Activated T-cell treated with anti-CD3 and anti-CD28 coated beads, Interleukin-2, amount 50 U/mL, for 48 hours (primary cell): ENCODE data around the gene TSPAN9.

Experiments
- DNase-seq, 2 experiments: peaks; one replicate each; pipeline ENCODE4 v3.0.0-alpha.2; 2020

The TSPAN9 gene, protein sequence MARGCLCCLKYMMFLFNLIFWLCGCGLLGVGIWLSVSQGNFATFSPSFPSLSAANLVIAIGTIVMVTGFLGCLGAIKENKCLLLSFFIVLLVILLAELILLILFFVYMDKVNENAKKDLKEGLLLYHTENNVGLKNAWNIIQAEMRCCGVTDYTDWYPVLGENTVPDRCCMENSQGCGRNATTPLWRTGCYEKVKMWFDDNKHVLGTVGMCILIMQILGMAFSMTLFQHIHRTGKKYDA

DNA sequence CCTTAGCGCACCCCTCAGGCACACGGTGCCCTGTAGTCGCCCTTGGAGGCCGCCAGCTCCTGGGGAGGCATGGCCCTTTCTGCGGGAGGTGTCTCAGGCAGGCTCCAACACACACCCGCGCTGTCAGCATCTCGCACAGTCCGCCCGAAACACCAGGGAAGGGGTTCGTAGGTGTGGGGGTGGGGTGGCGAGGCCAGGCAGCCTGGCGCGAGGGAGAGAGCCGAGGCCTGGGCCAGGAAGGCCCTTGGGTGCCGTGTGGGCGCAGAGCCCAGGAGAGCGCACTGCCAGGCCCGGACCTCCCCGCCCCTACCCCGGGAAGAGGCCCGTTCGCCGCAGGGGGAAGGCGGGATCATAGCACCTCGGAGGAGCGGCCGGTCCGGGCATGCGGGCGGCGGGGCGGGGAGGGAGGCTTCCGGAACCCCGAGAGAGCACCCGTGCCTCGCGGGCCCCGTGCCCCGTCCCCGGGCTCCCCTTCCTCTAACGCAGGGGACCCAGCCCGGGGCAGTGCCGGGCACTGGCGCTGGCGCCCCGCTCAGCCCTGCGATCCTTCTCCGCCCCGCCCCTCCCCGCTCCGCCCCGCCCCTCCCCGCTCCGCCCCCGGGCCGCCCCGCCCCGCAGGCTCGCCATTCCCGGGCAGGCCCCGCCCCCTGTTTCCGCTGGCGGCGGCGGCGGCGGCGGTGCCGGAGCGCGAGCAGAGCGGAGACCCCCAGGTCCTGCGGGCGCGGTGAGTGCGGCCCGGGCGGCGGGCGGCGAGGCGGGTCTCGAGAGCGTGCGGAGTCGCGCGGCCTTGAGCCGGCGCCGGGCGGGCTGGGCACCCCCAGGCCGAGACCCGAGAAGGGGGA is at the start of gene TSPAN9:
Gene TSPAN9 (plus strand): TSS at position 650 of the 842 bp plus-strand sequence. CDS start 123,815 bp downstream, outside the sequence.
- DNase-seq = peak; percentile 68 to 79

DNA sequence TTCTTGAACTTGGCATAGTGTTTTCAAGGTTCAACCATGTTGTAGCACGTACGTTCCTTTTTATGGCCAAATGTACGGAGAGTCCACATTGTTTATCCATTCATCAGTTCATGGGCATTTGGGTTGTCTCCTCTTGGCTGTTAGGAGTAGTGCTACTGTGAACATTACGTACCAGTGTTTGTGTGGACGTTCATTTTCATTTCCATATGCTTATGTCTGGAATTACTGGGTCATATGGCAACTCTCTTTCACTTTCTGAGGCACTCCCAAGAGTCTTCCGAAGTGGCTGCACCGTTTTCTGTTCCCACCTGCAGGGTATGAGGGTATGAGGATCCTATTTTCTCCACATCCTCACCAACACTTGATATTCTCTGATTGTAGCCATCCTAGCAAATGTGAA is 49.1 kb upstream of the TSPAN9 start:
- no peak for DNase-seq

DNA sequence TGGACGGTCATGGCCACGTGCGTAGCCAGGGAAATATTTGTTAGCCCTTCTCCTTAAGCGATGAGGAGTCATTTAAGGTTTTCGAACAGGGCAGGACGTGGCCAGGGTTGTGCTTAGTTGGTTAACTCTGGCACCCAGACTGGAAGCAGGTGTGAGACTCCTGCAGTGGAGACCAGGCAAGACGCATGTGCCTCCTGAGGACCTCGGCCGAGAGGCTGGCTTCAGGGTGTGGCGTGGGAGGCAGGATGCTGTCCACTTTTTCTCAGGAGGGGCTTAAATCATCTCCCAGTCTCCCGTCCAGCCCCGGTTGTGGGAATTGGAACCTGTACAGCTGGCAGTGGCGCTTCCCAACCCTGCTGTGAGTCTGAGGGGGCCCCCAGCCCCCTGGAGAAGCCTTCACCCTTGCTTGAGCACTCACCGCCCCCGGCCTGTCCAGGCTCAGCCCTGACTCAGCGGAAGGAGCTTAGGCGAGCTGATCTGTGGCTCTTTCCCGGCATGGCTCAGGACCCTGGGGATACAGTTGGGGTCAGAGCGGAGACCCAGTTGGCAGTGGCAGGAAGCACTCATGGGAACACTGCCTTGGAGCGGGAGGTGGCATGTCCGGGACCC is 46.3 kb upstream of the TSPAN9 start:
- no peak for DNase-seq

DNA sequence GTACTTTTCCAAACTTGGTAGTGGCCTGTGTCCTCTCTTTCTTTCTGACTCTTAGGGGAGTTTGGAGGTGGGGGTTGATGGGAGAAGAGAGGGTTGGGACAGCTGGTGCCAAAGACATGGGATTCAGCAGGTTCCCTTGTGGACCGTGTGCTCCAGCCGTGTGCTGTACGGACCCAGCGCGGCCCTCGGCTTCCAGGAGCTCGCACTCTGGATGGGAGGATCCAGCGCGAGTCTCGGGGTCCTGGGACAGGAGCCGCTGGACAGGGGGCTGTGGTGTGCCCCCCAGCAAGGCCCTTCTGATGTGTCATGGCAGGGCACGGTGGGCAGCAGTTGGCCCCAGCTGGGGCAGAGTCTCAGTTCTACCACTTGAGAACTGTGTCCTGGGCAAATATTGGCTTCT is 45.0 kb upstream of the TSPAN9 start:
- no peak for DNase-seq

DNA sequence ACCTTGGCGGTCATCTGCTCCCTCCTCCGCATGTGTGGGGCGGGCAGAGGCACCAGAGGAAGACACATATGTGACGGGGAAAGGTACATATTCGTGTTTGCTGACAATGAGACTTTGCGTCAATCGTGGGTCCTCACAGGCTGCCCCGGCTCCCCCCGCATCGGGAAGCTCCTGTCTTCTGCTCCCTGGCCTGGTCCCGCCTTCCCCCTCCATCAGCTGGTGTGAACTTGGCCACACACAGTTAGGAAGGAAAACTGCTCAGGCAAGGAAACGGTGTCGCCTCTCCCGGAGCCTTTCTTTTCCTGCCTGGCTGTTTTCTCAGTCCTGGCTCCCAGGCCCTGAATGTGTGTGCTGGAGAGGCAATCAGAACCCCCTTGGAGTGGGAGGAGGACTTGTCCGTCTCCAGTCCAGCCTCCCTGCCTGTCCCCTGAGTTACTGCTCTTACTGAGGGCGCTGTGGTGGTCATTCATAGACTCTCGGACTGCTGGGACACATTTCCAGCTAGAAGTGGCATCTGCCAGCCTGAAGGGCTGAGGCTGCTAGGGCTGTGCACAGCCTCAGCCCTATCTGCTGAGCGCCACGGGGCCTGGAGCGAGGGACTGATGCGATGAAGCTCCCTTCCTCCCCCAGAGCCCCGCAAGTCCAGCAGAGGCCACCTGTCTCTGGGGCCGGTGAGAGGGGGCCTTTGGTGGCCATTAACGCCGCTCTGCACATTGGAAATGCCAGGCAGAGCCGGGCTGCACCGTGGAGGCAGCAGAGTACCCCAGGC is 44.2 kb upstream of the TSPAN9 start:
- no peak for DNase-seq

DNA sequence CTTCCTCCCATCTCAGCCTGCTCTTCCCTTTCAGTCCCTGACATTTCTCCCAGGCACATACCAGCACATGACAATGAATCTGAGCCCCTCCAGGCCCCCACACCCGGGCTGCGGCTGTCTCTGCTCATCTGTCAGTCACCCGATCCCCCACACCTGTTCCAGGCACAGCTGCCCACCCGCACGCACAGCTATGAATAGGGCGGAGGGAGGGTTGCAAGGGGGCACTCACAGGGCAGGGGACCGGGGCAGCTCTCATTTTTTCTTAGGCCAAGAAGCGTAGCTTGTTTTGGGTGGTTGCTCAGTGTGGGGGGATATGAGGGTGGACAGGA is 43.7 kb upstream of the TSPAN9 start:
- no peak for DNase-seq

DNA sequence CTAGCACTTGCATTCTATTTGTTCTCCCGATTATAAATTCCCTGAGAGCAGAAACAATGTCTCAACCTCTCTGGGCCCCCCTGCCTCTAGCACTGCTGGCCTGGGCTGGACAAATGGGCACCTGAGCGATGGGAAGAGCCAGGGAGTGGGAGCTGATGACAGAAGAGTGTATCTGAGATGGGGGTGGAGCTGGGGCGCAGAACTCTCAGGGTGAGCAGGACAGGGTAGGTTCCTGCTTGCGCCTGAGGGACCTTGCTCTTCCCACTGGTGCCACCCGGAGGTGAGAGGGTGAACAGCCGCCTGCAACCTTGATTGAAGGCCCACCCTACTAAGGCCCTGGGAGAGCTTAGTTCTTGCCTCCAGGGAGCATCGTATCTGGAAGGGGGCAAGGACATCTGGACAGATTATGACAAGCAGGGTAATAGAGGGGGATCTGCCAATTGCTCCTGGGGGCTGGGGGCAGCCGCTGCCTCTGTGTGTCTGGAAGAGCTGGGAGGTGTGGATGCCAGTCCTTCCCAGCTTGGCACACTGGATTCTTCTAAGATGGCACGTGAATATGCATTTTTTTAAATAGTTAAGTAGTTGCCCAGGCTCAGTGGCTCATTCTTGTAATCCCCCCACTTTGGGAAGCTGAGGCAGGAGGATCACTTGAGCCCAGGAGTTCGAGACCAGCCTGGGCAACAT is 43.0 kb upstream of the TSPAN9 start:
- DNase-seq = peak; percentile 67 to 71

DNA sequence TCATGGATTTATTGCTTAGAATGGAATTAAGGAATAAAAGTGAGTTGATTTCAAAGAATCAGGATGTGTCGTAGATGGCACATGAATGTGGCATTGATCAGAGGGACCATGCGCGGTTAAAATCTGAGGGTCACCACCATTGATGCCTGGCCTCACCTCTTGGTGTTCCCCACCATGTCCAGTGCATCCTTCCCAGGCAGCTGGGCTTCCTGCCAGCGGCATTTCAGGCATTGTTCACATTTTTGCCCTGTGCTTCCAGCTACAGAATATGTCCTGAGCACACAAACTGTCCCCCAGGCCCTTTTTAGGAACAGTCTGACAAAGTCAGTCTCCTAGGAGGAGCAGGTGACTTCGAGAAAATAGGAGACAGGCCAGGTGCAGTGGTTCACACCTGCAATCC is 42.0 kb upstream of the TSPAN9 start:
- no peak for DNase-seq

DNA sequence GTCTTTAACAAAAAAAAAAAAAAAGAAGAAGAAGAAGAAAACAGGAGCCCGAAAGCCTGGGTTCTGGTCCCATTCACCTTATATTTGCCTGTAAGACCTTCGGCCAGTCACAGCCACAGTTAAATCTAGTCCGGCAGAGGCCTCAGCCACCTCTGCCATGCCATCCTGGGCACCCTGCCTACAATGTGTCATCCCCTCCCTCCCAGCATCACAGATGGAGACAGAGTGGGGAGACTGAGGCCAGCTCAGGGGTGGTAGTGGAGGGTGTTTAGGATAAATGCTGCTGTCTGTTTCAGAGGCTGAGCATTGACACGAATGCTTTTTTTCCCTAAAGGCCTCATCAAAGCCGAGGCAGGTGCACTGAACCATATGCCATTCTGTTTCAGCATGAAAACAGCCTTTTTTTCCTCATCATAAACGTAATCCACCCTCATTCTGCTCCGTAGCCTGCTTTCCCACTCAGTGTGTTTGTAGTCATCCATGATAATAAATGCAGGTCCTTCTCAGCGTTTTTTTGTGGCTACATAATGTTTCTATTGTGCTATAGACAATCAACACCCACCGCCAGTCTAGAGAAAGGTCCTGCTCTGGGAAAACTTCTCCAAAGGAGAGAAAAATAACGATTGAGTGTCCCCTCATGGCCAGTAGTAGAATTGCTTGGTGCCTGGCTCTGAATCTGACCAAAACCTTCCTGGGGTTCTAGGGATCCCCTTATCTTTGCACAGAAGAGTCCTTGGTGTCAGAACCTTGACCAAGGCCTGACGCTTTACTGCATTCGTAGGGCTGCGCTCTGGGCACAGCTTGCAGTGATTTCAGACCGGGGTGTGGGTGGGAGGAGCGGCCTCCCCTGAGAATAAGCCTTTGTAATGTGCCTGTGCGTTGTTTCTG is 41.1 kb upstream of the TSPAN9 start:
- DNase-seq = no peak

DNA sequence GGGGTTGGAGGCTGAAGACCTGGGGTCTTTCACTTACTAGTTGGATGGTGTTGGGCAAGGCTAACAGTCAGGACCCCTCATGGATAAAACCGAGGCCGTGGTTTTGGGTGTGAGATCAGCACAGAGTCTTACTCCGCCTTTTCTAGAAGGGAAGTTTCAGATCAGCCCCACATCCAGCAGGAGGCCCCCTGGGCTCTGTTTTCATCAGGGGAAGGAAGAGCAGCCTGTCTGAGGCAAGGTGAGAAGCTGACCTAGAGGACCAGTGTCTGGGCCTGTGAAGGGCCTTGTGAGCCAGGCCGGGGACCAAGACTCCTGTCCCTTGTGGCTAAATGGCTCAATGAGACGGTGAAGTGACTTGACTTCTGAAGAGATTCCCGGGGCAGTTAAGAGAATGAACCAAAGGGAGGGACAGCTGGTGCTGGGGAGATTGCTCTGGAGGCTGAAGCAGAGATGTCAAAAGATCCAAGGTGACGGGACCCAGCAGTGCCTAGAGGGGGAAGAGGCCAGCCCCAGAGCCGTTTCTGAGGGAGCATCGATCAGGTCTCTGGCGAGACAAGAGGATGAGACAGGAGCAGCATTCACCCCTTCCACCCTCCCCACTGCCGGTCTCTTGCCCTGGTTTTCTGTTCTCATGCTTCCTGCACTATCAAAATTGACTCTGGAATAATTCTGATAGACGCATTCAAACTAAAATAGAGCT is 40.1 kb upstream of the TSPAN9 start:
- DNase-seq = no peak

DNA sequence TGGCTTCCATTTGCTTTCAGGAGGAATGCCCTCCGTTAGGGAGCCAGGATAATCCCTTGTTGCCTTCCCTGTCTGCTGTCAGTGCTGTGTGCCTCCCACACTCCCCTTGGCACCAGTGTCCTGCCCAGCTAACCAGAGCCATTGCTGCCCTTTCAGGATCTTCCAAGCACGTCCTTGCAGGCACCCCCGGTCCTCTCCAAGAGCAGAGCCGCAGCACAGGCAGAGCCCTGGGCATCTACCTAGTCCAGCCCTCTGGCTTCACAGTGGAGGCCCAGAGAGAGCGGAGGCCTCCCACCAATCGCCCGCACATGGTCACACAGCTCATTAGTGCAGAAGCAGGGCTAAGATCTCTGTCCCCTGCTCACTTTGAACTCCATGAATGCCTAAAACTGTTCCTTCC is 39.0 kb upstream of the TSPAN9 start:
- DNase-seq = no peak

DNA sequence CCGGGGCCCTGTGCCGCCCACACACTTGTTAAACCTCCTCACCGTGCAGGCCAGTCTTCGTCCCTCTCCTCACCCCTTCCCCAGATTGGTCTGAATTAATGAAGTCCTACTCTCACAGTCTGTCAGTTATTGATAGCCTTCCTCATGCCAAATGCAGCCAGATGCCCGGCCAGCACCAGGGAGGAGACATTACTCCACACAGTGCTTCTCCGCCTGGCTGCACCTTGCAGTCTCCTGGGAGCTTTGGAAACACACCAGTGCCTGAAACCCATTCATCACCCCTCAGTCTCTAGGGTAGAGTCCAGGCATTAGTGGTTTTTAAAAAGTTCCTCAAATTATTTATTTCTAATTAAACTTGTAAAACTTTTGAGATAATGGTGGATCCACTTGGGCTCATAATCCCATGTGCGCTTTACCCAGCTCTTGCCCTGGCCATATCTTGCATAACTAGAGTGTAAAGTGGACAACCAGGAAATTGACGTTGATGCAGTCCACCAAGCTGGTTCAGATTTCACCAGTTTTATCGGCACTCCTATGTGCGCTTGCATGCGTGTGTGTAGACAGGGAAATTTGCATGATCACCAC is 38.2 kb upstream of the TSPAN9 start:
- DNase-seq = no peak

DNA sequence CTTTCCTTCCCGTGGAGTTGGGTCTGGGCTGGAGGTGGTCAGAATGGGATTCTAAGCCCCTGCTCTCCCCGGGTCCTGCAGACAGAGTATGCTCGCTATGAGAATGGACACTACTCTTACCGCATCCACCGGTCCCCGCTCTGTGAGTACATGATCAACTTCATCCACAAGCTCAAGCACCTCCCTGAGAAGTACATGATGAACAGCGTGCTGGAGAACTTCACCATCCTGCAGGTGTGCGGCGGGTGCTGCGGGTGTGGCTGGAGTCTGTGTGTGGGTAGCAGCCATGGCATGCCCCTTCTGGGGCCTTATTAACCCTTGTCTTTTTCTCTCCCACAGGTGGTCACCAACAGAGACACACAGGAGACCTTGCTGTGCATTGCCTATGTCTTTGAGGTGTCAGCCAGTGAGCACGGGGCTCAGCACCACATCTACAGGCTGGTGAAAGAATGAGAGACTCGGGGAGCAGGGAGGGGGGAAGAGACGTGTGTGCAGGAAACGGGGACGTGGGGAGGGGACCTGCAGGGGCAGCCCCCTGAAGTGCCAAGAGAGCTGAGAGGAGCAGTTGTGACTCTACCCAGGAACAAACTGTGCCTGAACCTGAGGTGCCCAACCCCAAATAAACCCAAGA is 37.0 kb upstream of the TSPAN9 start:
- DNase-seq = no peak

DNA sequence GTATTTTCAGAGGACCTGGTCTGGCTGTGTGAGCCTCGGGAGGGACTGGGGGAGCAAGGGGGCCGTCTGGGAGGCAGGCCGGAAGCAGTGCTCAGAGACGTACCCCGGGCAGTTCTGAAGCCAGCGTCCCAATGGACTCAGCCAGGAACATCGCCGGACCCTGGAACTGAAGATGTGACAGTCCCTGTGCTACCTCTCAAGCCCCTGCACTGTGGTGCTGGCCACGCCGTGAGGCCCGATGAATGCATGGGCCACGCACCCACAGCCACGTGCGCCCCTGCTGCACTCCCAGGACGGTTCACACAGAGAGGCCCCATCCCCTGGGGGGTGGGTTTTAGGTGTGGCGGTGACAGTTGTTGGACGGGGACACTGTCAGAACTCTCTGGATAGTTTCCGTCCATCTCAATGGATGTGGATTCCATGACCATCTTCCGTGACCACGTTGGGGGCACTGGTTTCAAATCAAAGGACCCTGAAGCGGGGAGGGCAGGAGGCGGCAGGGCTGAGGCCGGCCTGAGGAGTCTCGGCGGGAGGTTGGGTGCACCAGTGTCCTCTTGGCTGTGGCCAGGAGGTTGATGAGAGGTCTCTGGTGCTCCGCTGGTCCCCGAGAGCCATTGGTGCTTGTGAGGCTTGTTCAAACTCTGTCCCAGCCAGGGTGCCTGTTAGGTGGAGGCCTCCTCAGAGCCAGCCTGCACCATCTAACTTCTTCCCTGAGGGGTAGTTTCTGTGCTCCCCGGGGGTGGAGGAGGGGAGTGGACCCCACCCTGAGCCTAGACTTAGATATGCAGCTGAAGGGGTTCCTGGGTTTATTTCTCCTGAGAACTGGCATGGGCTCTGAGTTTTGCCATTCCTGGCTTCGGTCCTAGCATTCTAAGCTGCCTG is 36.3 kb upstream of the TSPAN9 start:
- DNase-seq = no peak

DNA sequence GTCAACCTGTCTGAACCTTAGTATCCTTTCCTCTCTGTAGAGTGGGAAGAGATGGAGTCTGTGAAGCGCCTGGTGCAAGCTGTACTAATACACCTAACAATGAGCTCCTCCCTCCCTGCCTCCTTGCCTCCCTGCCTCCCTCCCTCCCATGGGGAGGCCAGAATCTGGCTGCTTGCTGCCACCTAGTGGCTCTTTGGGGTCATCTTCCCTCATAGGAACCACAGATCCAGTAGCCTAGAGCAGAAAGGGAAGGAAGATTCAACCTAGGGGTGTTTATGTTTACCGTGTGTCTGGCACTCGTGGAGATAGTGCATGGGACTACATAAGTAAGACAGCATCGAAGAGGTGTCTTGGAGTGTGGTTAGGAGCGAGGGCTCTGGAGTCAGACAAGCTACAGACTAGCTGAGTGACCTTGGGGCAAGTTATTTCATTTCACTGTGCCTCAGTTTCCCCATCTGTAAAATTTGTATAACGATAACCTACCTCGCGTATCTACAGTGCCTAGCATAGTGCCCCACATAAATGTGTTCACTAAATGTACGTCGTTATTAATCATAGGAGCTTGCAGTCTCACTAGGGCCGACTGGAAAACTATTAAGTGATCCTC is 35.5 kb upstream of the TSPAN9 start:
- DNase-seq = peak; percentile 67 to 70

DNA sequence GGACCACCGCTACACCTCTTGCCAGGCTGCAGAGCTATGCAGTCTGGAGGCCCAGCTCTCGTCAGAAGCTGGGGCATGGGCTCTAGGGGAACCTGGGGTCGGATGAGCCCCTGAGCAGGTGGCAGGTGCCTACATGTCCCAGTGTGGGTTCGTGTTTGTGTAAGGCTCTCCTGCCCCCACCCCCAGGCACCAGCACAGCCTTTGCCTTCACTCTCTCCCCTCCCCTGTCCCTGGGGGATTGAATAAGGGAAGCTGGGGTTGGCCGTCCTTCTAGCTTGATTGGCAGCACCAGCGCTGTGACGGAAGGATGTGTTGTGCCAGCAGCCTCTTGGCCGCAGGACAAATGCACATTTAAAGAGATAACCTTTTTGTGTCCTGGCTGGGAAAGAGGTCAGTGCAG is 34.8 kb upstream of the TSPAN9 start:
- DNase-seq = no peak

DNA sequence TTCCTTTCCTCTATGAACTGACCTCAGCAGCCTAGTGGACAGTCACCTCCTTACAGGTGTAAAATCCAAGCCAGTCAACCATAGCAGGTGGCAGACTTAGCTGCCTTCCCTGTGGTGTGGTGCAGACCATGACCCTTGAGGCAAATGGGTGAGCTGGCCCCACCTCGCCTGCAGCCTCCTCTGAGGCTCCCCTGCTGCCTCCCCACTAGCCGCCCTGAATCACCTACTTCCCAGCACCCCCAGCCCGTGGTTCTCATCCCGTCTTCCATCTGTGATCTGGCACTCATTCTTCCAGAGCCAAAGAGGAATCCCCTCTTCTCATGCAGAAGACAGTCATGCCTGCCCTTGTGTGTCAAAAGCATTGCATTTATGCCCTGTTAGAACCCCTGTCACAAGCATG is 34.4 kb upstream of the TSPAN9 start:
- no peak for DNase-seq

DNA sequence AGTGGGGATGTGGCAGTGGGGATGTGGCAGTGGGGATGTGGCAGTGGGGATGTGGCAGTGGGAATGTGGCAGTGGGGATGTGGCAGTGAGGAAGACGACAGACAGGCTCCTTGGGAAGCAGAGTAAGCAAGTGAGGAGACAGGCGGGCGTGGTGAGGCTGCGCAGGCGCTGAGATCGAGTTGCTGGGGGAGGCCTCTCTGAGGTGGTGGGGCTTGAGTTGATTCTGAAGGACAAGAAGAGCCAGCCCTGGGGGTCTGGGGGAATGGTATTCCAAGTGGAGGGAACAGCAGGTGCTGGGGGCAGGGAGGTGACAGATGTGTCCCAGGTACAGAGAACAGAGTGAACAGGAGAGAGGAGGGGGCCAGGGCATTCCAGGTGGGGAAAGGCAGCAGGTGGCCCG is 33.8 kb upstream of the TSPAN9 start:
- DNase-seq = no peak

DNA sequence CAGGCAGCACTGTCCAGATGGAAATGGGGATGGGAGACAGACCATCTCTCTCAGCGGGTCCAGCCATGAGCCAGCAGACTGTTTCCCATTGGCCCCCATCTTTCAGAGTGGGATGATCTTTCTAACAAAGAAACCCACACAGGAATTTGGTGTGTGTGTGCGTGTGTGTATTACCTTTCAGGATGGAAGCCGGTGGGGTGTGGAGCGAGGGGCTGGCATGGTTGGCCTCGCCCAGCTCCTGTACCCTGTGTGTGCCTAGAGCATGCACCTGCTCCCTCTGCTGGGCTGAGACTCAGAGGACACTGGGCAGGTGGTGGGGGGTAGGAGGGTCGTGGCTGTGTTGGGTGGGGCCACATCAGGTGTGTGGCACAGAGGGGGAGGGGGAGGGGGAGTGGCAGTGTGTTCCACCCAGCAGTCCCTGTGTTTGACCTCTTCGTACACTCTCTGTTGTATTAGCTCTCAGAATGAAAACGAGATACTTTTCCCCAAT is 33.0 kb upstream of the TSPAN9 start:
- no peak for DNase-seq
